Activated CD8-positive, alpha-beta memory T cell treated with anti-CD3 and anti-CD28 coated beads for 1 hour (primary cell): ENCODE data around the gene SSBP1.
"Not testable (repeated sequence)": the region's sequence is repeated elsewhere in the genome, so short reads cannot be mapped to it uniquely, and the experiment has no call there.

ENCODE experiments used
- DNase-seq, 2 donors: peaks; one replicate each; pipeline ENCODE4 v3.0.0-alpha.2; 2020; ENCODE audit warnings: low read depth in 1 of 2; ENCODE audit errors: extremely low read depth in 1 of 2

Gene SSBP1

DNA sequence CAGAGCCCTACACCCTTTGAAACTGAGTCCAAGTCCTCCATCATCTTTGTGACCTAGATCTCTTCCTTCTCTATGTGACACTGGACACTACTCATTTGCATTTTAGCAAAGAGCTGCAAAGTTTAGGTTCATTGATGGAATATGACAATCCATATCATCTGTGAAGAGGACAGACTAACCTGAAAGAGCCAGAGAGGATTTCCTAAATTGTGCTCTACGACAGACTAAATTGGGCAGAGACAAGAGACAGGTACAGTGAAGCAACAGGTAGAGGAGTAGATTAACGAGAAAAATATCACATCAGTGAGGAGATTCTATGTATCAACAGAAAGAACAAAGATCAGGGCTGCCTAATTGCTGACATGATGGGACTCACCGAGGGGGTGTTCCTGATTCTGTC lies 25.6 kb downstream of the SSBP1 start, which contains the start of gene TAS2R3:
Gene TAS2R3 (plus strand): TSS at position 301 of the 400 bp plus-strand sequence. CDS start 62 bp downstream, at position 363.
- DNase-seq: no peak

- not testable (repeated sequence) for DNase-seq
Observed at GRCh38 chr7:141770083-141770583, 32.0 kb downstream of the SSBP1 start.

GRCh38 chr7:141776374-141776773 lies 38.2 kb downstream of the SSBP1 start, which contains the start of gene TAS2R4:
Gene TAS2R4, plus strand, starts transcription at chr7:141776674. Its CDS starts 1,815 bp downstream, at chr7:141778489.
- no peak for DNase-seq

DNA sequence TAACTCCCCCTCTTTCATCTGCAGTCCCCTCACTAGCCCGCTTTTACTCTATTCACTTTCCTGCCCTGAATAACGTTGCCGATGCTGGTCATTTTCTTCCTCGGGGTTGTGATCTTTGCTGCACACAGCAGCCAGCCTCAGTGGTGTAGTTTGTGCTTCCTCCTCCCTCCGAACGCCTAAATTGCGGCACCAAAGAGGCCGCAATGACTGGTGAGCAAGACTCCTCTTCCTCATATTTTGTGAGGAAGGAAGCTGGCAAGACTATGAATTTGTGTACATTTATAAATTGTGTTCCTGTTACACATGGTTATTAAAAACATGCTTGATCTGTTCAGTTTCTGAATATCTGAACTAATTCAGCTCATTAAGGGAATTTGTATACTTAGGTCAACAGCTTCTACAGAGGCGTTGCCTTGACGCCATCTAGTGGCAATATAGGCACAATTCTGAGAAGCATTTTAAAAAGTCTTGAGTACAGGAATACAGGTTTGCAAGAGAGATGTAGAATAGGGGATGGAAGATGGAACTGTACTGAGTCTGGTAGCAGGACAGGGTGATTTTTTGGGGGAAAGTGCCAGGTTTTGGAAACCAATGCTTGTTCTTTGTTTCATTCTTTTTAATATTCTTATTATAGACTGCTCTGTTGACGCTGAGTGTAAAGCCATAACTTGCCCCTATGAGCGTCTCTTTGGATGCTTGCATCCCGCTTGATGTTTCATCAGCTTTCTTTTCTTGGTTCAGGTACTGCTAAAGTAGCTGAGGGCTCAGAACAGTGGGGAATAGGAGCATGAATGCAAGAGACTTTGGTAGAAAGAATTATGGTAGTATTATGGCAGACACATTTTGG lies 47.8 kb downstream of the SSBP1 start:
- peak in 1 of 2 donors; percentile 11 for DNase-seq

DNA sequence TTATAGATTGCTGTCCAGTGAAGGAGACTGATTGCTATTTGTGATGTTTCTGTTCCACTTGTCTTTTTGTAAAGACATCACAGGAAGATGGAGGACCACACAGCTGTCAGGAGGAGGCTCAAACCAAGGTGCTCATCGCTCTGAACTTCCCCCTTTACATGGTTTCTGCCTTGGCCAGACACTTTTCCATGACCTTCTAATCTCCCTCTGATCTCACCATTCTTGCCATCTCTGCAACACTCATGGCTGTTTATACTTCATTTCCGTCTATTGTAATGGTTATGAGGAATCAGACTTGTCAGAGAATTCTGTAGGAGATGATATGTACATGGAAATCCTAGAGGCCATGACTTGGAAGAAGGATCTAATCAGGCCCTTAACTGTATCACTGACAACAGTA lies 50.1 kb downstream of the SSBP1 start:
- no peak for DNase-seq

- no peak for DNase-seq
Observed at GRCh38 chr7:141789917-141790316, 51.8 kb downstream of the SSBP1 start, which contains the start of gene TAS2R5. Gene TAS2R5, plus strand, starts transcription at chr7:141790217. Its CDS starts 145 bp downstream, at chr7:141790362.

- DNase-seq: no peak
Observed at GRCh38 chr7:141792526-141792925, 54.4 kb downstream of the SSBP1 start.
